ENCODE data around the gene PARD3B. TPM values are rescaled to one million over a fixed set of nuclear protein-coding genes. Genes with fewer than 3 reads are reported as not detected.

PARD3B gene
- total and polyA plus RNA-seq, 2 of the 13 experiments (the other 11 are each of a cell fraction or from before 2014, with no cell fraction given), result 0.71 to 2.3 TPM

- Histone ChIP-seq H3K4me2 (ENCODE audit: low read depth, low read length) (no peak overlapping the region), H3K4me1 (ENCODE audit: insufficient read depth, low read length) (no peaks in the 10 kb centered on the region), H3K9me3 (ENCODE audit: low read length) (peaks cover 44% of the 10 kb centered on the region), H3K27ac (ENCODE audit: extremely low read length, insufficient read depth, low read length) (no peak overlapping the region), H2AFZ (ENCODE audit: low read length) (no peak overlapping the region), H3K4me3 (replicated peaks in 1 of 3; ENCODE audit: insufficient read depth in 1 of 3, low read depth in 2 of 3, low read length in 3 of 3) (no peak overlapping the region), H3K27me3 (ENCODE audit: control insufficient read depth in 1 of 2, insufficient read depth in 2 of 2, low read length in 2 of 2) (no peaks in the 10 kb centered on the region), H4K20me1 (ENCODE audit: insufficient read depth, low read length) (no peaks in the 10 kb centered on the region), H3K9ac (ENCODE audit: insufficient read depth, low read depth, low read length) (no peak overlapping the region), H3K36me3 (replicated peaks in 1 of 2; ENCODE audit: control insufficient read depth in 1 of 2, insufficient read depth in 2 of 2, low read length in 2 of 2) (no peaks in the 10 kb centered on the region), H3K79me2 (ENCODE audit: insufficient read depth, low read length) (no peaks in the 10 kb centered on the region)
- no peak for ATAC-seq
- in situ Hi-C loops (cut with HindIII; ENCODE audit: extremely low pct_ligation_motif_present, low pct_unique_long_range_greater_than_20kb) (no loop called here), intact Hi-C loops (cut with micrococcal nuclease; ENCODE audit: unreplicated experiment) (no loop called here)
- 17% methylated on average over 3 of the region's 3 CpGs for WGBS (ENCODE audit: low lambda C conversion rate)
- no TSS peak for BruUV-seq (replicated peaks)
- ChIA-PET CTCF (ENCODE audit: low intra/inter-chr PET ratio, low total read pairs) (no interaction called here), POLR2A (no interaction called here)
- DNase-seq (ENCODE audit: low spot score), result no peak
- FAIRE-seq, result no peak
- TF ChIP-seq ZFP82 (CRISPR knock-in tag; IDR thresholded peaks at IDR 0.05; ENCODE audit: borderline replicate concordance), result no peak
- no peak for TF ChIP-seq MATR3 (CRISPR knock-in tag; IDR thresholded peaks at IDR 0.05)
- TF ChIP-seq ZNF512 (CRISPR knock-in tag; IDR thresholded peaks at IDR 0.05), result no peak
- no peak for TF ChIP-seq MTF2 (CRISPR knock-in tag; IDR thresholded peaks at IDR 0.05; ENCODE audit: borderline replicate concordance)
- TF ChIP-seq AFF4 (CRISPR knock-in tag; IDR thresholded peaks at IDR 0.05), result no peak
- TF ChIP-seq ZBTB26 (CRISPR knock-in tag; IDR thresholded peaks at IDR 0.05; ENCODE audit: borderline replicate concordance), result no peak
- TF ChIP-seq PAF1 (CRISPR knock-in tag; IDR thresholded peaks at IDR 0.05), result no peak
- TF ChIP-seq MTA1 (CRISPR knock-in tag; IDR thresholded peaks at IDR 0.05; ENCODE audit: borderline replicate concordance), result no peak
- TF ChIP-seq BCL3 (CRISPR knock-in tag; IDR thresholded peaks at IDR 0.05), result no peak
- no peak for TF ChIP-seq ZFP36L2 (CRISPR knock-in tag; IDR thresholded peaks at IDR 0.05)
- TF ChIP-seq ZNF607 (CRISPR knock-in tag; IDR thresholded peaks at IDR 0.05; ENCODE audit: borderline replicate concordance), result no peak
- no peak for TF ChIP-seq GABPA (IDR thresholded peaks at IDR 0.05; ENCODE audit: low read depth, low read length)
- no peak for TF ChIP-seq GABPA (CRISPR knock-in tag; IDR thresholded peaks at IDR 0.05; ENCODE audit: low read depth)
- TF ChIP-seq BRF2 (CRISPR knock-in tag; IDR thresholded peaks at IDR 0.05), result no peak
- TF ChIP-seq XRCC5 (optimal IDR thresholded peaks at IDR 0.05; ENCODE audit: low read length), result no peak
- no peak for TF ChIP-seq ZNF737 (CRISPR knock-in tag; IDR thresholded peaks at IDR 0.05; ENCODE audit: borderline replicate concordance)
- no peak for TF ChIP-seq ZNF510 (CRISPR knock-in tag; IDR thresholded peaks at IDR 0.05; ENCODE audit: low read depth)
Observed at GRCh38 chr2:204988836-204989235, 443.6 kb downstream of the PARD3B start.

Data from HepG2 (cell line).